Neural cell (in vitro differentiated cells): ENCODE results near the gene SEPHS1.
"Not testable (repeated sequence)": the region's sequence is repeated elsewhere in the genome, so short reads cannot be mapped to it uniquely, and the experiment has no call there.

Experiments used
- EP300 ChIP-seq: fragments of 450-650 bp; conservative IDR thresholded peaks from 2 replicates; pipeline ENCODE4 v1.6.1; 2014; ENCODE audit warnings: antibody characterized with exemption, mild to moderate bottlenecking, moderate library complexity; ENCODE audit not compliant: poor library complexity, severe bottlenecking
- EZH2 ChIP-seq: fragments of 200-600, 300-800 bp; shearing (Covaris generic), sonication (generic); IDR thresholded peaks from 2 replicates; pipeline ENCODE4 v1.6.1; 2014; ENCODE audit warnings: antibody characterized with exemption, low read length, borderline replicate concordance, mild to moderate bottlenecking; ENCODE audit not compliant: insufficient read depth, poor library complexity, severe bottlenecking
- MXI1 ChIP-seq: fragments of 450-650 bp; conservative IDR thresholded peaks from 2 replicates; pipeline ENCODE4 v1.6.1; 2014; ENCODE audit warnings: antibody characterized with exemption, mild to moderate bottlenecking; ENCODE audit not compliant: poor library complexity, severe bottlenecking
- POLR2AphosphoS5 ChIP-seq: IDR thresholded peaks from 2 replicates; pipeline ENCODE4 v1.6.1; 2012
- RAD21 ChIP-seq: fragments of 450-650 bp; conservative IDR thresholded peaks from 2 replicates; pipeline ENCODE4 v1.6.1; 2014; ENCODE audit warnings: antibody characterized with exemption, mild to moderate bottlenecking, moderate library complexity
- TAF1 ChIP-seq: IDR thresholded peaks from 2 replicates; pipeline ENCODE4 v1.6.1; 2012; ENCODE audit warnings: low read depth
- TF ChIP-seq, protein P1 (sequence below): fragments of 450-650 bp; IDR thresholded peaks from 2 replicates; pipeline ENCODE4 v1.5.1; 2014; ENCODE audit warnings: antibody characterized with exemption, mild to moderate bottlenecking, moderate library complexity; ENCODE audit not compliant: poor library complexity, severe bottlenecking
- TF ChIP-seq, protein P2 (sequence below): IDR thresholded peaks from 2 replicates; pipeline ENCODE4 v1.6.1; 2012; ENCODE audit warnings: borderline replicate concordance

DNA sequence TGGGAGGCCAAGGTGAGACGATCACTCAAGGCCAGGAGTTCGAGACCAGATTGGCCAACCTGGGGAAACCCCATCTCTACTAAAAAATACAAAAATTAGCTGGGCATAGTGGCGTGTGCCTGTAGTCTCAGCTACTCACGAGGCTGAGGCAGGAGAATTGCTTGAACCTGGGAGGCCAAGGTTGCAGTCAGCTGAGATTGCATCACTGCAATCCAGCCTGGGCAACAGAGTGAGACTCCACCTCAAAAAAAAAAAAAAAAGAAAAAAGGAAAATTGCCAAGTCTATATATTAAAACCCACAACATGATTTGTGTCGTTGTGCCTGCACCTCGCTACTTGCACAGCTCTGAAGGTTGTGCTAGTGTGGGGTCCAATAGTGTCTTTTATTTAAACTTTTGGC is 65.7 kb downstream of the SEPHS1 start:
- TF ChIP-seq, protein P1, sequence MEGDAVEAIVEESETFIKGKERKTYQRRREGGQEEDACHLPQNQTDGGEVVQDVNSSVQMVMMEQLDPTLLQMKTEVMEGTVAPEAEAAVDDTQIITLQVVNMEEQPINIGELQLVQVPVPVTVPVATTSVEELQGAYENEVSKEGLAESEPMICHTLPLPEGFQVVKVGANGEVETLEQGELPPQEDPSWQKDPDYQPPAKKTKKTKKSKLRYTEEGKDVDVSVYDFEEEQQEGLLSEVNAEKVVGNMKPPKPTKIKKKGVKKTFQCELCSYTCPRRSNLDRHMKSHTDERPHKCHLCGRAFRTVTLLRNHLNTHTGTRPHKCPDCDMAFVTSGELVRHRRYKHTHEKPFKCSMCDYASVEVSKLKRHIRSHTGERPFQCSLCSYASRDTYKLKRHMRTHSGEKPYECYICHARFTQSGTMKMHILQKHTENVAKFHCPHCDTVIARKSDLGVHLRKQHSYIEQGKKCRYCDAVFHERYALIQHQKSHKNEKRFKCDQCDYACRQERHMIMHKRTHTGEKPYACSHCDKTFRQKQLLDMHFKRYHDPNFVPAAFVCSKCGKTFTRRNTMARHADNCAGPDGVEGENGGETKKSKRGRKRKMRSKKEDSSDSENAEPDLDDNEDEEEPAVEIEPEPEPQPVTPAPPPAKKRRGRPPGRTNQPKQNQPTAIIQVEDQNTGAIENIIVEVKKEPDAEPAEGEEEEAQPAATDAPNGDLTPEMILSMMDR = not testable (repeated sequence)
- TF ChIP-seq, protein P2, sequence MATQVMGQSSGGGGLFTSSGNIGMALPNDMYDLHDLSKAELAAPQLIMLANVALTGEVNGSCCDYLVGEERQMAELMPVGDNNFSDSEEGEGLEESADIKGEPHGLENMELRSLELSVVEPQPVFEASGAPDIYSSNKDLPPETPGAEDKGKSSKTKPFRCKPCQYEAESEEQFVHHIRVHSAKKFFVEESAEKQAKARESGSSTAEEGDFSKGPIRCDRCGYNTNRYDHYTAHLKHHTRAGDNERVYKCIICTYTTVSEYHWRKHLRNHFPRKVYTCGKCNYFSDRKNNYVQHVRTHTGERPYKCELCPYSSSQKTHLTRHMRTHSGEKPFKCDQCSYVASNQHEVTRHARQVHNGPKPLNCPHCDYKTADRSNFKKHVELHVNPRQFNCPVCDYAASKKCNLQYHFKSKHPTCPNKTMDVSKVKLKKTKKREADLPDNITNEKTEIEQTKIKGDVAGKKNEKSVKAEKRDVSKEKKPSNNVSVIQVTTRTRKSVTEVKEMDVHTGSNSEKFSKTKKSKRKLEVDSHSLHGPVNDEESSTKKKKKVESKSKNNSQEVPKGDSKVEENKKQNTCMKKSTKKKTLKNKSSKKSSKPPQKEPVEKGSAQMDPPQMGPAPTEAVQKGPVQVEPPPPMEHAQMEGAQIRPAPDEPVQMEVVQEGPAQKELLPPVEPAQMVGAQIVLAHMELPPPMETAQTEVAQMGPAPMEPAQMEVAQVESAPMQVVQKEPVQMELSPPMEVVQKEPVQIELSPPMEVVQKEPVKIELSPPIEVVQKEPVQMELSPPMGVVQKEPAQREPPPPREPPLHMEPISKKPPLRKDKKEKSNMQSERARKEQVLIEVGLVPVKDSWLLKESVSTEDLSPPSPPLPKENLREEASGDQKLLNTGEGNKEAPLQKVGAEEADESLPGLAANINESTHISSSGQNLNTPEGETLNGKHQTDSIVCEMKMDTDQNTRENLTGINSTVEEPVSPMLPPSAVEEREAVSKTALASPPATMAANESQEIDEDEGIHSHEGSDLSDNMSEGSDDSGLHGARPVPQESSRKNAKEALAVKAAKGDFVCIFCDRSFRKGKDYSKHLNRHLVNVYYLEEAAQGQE = not testable (repeated sequence)
- TF ChIP-seq TAF1, EP300, MXI1, EZH2, POLR2AphosphoS5, RAD21: not testable (repeated sequence)
